GM21528 (cell line): ENCODE measurements around the gene GALNT18.

ENCODE experiments used
- ATAC-seq: cut with Tn5 transposase; IDR thresholded peaks from one replicate; pipeline ENCODE4 v1.9.1; 2021; ENCODE audit warnings: mild to moderate bottlenecking, moderate library complexity; ENCODE audit not compliant: unreplicated experiment, low FRiP score

Gene GALNT18

DNA sequence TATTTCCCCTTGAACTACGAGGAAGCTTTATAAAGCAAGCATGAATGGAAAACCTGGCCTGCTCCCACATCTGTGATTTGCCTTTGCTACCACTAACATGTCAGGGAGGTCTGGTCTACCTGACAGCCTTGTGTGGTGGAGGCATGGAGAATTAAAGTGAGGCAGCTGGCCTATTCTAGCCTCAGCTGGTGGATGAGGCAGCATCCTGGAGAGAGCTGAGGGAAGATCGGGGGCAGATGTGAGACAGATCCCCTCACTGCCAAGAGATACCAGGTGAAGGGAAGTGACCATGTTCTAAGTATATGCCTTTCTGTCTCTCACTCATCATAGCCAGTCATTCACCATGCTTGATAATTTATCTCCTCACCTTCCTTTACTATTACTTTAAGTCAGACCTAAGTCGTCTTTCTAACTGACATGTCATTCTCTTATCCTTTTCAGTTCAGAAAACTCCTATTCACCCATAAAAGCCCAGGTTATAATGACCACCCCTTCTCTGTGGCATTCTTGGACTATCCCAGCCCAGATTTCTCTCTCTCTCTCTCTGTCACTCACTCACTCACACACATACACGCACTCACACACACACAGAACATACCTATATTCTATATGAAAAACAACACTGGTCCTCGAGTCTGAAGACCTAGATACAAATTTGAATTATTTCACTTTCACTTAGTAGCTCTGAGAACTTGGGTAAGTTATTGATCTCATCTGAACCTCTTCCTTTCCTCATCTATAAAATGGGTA lies 359.5 kb downstream of the GALNT18 start:
- no peak for ATAC-seq

DNA sequence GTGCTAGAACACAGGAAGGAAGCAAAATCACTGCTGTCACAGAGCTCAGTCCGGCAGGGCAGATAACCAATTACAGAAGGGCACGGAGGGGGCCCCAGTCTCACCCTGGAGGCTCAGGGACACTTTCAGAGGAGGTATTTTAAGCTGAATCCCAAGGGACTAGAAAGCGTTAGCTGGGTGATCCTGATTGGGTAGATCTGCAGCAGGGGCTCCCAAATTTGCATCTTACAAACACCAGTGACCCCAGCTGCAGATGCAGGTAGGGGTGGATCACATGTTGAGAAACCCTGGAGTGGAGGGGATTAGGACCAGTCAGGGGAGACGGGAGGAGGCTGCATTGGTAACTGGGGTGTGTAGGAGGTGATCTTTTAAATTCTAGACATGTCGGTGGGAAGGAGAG lies 360.2 kb downstream of the GALNT18 start:
- ATAC-seq = no peak

DNA sequence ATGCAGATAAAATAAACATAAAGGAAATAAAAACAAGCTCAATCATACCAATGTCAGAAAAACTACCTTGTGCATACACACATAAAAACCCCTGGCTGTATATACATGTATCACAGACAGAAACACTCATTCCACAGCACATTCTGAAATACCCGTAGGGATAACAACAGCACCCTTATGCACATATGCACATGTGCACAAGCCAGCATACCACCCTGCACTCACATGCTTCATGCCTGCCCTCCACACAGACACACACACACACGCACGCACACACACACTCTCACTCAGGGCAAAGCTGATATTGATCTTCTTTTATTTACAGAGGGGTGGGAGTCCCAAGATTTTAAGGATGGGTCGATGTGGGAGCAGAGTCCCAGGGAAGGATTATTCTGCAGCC lies 360.9 kb downstream of the GALNT18 start:
- ATAC-seq = no peak

DNA sequence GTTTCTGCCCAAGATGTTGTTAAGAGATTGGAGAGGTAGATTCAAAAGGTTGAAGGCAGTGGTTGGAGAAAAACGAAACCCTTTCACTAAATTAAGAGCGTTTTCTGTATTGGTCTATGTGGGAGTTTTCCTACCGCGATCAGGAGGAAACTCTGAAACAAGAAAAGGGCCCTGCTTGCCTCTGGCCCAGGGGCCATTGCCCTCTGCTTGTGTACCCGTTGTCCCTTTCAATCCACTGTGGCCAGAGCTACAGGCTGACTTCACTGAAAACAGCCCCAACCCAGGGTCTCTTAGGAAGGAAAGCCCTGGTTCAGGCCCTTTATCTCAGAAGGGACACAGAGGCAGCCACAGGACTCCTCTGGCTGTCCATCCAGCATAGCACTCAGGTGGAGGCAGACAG lies 367.8 kb downstream of the GALNT18 start:
- ATAC-seq = no peak

DNA sequence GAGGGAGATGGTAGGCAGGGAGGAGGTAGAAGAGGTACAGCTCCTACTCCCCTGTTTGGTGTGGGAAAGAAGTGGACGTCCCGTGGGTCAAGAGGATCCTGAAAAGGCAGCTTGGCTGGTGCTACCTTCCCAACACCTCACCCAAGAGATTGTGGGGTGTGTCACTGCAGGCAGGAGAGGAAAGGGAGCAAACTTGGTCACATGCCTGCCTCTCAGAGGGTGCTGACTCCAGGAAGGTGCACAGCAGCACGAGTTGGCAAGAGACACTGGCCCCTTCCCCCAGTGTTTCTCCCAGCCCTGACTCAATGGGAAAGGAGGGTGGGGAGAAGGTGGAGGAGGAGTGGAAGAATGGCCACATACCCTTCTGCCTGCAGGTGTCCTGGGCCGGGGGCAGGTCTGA lies 368.3 kb downstream of the GALNT18 start:
- no peak for ATAC-seq

DNA sequence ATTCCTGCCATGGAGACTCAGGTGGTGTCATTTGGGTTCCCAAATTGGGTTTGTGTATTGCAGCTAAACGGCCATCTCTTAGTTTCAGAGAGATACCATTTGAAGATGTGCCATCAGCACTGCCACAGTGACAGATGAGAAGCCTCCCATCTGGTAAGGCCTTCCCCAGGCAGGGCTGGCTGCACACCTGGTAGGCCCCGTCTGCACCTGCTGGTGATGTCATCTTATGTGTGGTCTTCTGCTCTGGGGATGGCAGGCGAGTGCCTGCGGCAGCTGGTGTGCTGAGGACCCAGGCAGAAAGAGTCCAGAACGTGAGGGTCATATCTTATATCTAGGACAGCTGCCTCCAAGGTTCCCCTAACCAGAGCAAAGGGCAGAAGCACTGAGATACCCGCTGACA lies 369.4 kb downstream of the GALNT18 start:
- no peak for ATAC-seq

DNA sequence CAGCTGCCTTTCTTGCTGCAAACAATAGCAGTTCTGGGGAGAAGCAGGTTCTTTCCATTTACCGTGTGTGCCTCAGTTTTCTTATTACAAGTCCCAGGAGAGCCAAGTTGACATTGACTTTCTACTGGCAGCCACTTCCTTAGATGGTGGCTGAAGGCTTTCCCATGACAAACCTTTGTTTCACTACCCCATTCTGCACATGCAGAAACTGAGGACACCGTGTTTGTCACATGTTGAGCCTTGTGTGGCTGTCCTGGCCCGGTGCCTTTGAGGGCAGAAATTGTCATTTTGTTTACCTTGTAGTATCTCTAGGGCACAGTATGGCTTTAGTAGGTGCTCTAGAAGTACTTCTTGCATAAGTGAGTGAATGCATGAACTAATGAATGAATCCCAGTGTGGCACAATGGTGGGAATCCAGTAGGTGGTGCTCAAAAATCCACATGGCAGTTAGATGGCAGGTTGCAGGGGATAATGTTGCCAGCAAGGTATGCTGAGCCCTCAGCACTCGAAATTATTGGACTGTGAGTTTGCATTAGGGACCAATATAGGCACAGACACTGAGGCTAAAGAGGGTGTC lies 370.3 kb downstream of the GALNT18 start:
- no peak for ATAC-seq

DNA sequence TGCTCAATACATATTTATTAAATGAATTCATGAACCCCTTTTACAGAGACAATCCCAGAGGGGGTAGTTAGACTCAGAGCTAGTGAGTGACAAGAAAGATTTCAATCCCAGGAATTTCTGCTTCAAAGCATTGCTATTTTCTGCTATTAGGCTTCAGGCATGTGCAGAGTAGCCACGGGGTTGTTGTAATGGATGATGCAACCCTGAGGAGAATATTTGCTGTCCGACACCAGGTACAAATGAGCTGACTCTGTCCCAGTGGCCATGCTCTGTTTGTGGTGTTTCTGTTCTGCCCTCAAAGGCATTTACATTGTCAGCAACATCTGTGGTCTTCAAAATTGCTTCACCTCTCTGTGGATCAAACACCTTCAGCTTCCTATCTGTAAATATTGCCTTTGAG lies 371.3 kb downstream of the GALNT18 start:
- no peak for ATAC-seq

DNA sequence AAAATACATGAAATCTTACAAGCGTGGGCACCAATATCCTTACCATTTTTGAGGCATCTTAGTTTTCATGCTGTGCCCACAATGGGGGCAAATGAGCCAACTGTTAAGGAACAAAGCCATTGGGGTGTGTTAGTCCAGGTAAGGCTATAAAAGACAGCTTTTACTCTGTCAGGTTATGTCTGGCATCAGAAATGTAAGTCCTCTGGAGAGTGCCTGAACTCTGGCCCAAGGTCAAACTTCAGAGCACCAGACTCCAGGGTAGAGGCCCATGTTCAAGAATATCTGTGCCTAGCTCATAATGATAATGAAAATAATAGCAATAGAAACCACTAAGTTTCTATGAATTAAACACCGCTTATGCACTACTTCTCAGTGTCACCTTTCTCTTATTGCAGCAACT lies 374.2 kb downstream of the GALNT18 start:
- ATAC-seq = no peak

DNA sequence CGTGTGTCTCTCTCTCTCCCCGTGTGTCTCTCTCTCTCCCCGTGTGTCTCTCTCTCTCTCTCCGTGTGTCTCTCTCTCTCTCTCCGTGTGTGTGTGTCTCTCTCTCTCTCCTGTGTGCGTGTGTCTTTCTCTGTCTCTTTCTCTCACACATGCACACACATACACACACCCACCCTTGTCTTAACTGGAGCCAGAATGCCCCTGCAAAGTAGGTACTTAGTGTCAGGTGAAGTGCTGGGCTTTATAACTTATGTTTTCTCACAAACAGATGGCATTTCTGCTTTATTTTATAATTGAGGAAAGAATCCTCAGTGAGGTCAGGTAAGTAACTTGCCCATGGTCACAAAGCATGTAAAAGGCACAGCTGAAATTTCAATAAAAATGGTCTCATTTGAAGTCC lies 374.7 kb downstream of the GALNT18 start:
- ATAC-seq = no peak

DNA sequence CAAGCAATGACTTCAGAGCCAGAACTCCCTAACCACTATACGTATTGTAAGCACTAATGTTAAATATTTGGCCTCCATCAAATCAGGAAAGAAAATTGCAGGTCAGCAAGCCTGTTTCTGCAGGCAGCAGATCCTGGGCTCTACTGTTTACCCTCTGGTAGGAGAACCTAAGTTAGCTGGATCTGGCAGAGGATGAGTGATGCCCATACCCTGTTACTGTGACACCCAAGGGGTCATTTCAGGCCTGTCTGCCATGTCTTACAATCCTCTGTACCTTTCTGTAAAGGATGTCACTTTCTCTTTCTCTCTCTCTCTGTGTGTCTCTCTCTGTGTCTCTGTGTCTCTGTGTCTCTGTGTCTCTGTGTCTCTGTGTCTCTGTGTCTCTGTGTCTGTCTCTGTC lies 375.6 kb downstream of the GALNT18 start:
- no peak for ATAC-seq

DNA sequence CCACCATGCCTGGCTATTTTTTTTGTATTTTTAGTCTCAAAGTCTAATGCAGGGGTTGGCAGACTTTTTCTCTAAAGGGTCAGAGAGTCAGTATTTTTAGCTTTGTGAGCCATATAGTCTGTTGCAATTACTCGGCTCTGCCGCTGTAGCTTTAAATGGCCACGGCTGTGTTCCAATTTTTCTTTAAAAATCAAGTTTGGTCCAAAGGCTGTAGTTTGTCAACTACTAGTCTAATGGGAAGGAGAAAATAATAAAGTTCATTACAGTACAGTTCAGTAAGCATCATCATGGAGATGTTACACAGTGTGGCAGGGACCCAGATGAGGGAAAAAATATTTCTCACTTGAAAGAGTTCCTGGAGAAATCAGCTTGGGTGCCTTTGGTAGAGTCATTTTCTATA lies 376.4 kb downstream of the GALNT18 start:
- ATAC-seq = no peak

DNA sequence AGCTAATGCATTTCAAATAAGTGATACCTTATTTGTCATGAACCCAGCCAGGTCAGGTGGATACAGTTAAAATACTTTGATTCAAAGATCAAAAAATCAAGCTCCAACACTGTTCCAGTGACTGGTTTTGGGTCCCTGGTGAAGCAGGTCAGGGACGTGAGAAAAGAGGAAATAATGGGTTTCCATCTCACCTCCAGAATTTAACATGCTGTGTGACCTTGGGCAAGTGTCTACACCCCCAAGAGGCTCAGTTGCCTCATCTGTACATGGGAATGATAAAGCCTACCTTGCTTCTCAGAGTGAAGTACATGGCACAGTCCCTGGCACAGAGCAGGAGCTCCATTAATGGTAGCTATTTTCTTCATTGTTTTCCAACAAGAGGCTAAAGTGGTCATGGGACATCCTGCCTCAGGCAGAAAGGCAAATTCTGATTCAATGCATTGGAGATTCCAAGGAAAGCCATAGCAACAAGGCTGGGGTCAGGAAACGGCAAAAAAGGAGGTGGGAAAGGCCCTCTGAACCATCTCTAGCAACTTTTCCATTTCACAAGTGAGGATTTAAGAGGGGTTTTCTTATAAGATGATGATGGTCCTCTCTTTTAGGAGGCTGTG lies 377.2 kb downstream of the GALNT18 start:
- ATAC-seq = no peak

DNA sequence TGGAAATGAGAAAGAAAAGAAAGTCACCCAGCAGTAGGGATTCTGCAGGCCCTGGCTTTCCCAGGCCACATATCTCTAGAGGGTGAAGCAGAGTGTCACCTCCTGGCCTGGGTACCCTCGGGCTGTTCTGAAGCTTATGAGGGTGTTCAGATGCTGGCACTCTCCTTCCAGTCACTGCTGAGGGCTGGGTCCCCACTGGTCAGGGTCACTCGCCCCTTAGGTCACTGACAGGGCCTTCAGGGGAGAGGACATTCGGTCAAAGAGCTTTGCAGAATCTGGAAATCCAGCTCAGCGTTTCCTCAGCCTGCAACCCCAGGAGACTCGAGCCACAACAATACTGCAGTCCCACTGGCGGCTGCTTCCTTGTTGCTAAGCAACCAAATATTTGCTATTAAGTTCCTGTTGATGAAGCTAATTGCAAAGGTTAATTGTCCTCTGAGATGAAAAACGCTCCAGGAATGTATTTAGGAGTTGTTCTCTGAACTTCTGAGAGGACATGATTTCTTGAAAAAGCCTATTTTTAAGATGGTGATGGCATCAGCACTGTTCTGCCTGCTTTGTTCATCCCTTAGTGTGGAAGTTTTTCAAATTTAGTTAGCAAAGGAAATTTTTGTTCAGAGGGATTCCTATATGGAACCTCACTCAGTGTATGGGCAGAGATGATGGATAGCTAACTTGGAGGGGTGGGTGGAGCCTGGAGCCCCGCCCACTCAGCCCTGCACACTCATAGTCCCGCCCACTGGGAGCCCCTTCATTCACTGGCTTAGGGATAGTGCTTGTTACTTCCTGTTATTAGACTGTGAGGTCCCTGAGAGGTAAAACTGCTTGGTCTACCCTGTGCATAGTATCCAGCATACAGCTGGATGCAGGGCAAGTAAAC lies 378.0 kb downstream of the GALNT18 start:
- ATAC-seq = no peak

DNA sequence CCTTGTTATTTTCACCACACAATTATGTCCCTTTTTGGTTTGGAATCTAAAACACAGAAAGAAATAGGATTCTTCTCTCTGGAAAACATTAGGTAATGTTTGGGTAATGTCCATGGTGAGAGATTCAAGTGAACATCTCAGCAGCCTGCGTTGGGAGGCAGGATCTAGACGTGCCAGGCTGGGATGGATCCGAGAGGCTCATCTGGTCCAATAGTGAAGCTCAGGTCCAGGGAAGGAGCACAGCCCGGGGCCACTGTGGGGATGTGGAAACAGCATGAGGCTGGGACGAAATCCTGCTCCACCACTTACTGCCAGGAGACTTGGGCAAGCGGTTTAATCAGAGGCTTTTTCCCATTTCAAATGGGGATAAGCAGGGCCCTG lies 378.6 kb downstream of the GALNT18 start:
- ATAC-seq = no peak

DNA sequence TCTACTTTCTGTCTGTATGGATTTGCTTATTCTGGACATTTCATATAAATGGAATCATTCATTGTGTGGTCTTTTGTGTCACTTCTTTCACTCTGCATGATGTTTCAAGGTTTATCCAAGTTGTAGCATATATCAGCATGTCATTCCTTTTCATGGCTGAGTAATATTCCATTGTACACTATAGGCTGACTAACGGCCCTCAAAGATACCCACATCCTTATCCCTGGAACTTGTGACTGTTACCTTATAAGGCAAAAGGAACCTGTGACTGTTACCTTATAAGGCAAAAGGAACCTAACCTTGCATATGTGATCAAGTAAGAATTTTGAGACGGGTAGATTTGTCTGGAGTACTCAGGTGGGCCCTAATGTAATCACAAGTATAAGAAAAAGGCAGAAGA lies 380.5 kb downstream of the GALNT18 start:
- ATAC-seq = no peak

DNA sequence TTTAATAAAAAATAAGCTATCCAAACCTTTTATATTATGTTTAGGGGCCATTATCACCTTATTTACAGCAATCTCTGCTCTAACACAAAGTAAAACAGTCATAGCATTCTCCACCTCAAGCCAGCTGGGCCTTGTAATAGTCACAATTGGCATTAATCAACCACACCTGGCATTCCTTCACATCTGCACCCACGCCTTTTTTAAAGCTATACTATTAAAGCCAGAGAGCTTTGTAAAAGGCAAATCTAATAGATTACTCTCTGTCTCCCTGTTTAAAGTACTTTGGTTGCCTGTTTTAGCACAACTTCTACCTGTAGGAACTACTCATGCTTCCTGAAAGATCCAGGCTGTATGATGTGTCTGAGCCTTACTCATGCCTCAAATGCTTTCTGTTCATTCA lies 381.8 kb downstream of the GALNT18 start:
- no peak for ATAC-seq

DNA sequence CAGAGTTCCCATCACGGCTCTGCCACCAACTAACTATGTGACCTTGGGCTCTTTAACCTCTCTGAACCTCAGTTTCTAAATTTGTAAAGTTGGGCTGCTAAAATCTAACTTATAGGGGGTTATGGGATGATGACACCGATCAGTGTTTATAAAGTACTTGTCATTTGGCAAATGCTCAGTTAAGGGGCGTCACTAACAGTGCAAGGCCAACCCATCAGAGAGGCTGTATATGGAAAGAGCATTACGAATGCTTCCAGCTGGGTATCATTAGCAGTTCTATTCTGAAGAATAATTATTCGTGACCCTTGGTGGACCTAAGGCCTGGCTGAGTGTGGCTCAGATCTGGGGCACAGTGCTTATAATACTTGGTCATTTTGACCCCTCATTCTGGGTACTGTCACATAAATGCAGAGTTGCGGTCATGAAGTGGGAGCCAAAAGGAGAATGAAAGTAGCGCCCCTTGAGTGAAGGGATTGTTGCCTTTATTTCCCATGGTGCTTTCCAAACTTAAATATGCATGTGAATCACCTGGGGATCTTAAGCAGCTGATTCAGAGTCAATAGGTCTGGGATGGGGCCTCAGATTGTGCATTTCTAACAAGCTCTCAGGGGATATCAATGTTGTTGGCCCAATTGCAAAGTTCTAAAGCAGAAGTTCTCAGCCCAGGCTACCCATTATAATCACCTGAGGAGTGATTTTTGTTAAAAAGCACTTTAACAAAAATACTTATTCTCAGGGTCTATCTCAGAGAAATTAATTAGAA lies 384.6 kb downstream of the GALNT18 start:
- ATAC-seq = no peak

DNA sequence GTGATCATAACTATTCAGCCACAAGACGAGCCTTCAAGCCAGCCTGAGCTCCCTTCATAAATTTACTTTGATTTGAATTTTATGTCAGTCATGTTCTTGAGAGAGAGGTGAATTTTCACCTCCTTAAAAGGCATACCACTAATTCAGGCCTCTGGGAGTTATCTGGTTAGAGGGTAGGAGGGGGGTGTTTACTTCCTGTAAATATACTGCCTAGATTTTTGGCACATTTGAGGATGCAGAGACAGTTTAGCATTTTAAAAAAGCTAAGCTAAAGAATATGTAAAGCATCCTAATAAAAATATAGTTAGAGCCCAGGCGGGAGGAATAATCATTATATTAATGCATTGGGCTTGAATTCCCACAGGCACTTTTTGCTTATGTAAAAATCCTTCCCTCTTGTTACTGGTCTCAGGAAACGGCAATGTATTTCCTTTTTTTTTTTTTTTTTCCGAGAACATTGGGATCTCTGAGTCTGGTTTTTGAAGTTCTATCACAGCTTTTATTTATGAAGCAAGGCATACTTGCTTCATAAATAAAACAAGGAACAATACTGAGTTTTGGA lies 385.2 kb downstream of the GALNT18 start:
- no peak for ATAC-seq

DNA sequence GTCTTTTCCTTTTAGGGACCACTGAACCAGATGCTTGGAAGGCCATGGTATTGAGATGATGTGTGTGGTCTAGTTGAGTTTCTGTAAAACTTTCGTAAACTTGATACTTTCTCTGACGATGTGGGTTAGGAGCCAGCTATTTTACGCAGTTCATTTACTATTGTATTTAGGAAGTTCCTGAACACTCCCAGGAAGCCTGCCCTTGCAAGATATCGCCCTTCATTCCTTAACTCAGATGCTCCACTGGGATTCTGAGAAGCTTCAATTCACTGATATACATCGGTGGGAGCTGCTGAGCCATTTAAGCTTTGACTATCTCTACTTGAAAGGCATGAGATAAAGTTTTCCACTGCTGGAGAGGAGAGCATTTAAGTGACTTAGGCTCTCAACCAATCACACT lies 390.0 kb downstream of the GALNT18 start:
- ATAC-seq = no peak
